ENCODE data around the gene ERBB4.

DNA sequence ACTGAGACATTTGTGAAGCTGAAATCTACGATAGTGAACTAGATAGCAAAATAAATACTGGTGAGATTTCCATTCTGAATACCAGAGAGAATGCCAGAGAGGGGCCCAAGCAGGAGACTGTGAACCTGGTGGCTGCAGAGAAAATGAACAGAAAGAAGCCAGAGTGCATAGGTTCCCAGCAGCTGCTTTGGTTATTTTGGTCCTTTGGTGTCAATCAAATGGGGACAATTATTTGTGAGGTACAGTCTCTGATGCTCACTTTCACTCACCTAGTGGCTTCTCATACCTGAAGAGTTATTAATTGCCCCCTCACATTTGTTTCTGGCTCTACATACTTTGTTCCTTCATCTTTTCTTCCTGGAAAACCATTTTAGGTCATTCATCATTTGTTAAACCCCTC lies 1170.1 kb downstream of the ERBB4 start:
- TF ChIP-seq CTCF (conservative IDR thresholded peaks at IDR 0.05; ENCODE audit: low read length) = no peak
- no peak for TF ChIP-seq EZH2phosphoT487 (IDR thresholded peaks at IDR 0.05; ENCODE audit: borderline replicate concordance)
